Heart left ventricle (tissue), 13 donors: ENCODE data around the gene ISG20L2.

Source experiments
- POLR2A ChIP-seq, 2 donors: fragments of 450-650 bp; IDR thresholded peaks; one replicate each; pipeline ENCODE4 v1.6.1; 2017; ENCODE audit warnings: antibody characterized with exemption in 2 of 2, mild to moderate bottlenecking in 2 of 2, moderate library complexity in 2 of 2
- TF ChIP-seq, protein P1 (sequence below), 12 donors: fragments of 200-600 bp; sonication (generic) in 4 of 12; IDR thresholded peaks; one replicate each; pipeline versions ENCODE4 v1.5.0 to v1.8.0; 2018 to 2022; ENCODE audit warnings: antibody characterized with exemption in 12 of 12, mild to moderate bottlenecking in 5 of 12
- donor health status: ischemic (EF 13 %, LVEDD 7.1; RV severe dilation, severe dysfunction).
- donor health status: DM: no; HTN: yes; CAD: no.
- donor health status: DM: no; HTN: no; CAD: no.
- donor health status: ischemic (EF 25% LVEDD 6.9; RV normal size, moderate dysfunction).
- donor health status: ischemic (EF 25% LVEDD 5.7; RV mildly dilated, moderate dysfunction).
- donor health status: ischemic (EF 35%, LVEDD 5.7; RV mildly dilated, moderate dysfunction).
- donor health status: nonischemic (EF 11% LVEDD 7.7; RV severe dilation, severe dysfunction).
- donor health status: DM: yes; HTN: yes; CAD: no.
- donor health status: PGD.
- donor health status: ischemic (EF 29% LVEDD 5.4; RV normal size, mild dysfunction).
- donor health status: nonischemic (EF 23%, LVEDD 6.1; RV moderate dilation, normal function).

- TF ChIP-seq, protein P1, sequence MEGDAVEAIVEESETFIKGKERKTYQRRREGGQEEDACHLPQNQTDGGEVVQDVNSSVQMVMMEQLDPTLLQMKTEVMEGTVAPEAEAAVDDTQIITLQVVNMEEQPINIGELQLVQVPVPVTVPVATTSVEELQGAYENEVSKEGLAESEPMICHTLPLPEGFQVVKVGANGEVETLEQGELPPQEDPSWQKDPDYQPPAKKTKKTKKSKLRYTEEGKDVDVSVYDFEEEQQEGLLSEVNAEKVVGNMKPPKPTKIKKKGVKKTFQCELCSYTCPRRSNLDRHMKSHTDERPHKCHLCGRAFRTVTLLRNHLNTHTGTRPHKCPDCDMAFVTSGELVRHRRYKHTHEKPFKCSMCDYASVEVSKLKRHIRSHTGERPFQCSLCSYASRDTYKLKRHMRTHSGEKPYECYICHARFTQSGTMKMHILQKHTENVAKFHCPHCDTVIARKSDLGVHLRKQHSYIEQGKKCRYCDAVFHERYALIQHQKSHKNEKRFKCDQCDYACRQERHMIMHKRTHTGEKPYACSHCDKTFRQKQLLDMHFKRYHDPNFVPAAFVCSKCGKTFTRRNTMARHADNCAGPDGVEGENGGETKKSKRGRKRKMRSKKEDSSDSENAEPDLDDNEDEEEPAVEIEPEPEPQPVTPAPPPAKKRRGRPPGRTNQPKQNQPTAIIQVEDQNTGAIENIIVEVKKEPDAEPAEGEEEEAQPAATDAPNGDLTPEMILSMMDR (IDR thresholded peaks at IDR 0.05): no peak
- TF ChIP-seq POLR2A (IDR thresholded peaks at IDR 0.05): no peak
Measured at GRCh38 chr1:156721535-156721934, 7.0 kb downstream of the ISG20L2 start.
